ENCODE measurements around the gene PCSK4.
"Not testable (repeated sequence)": the region's sequence is repeated elsewhere in the genome, so short reads cannot be mapped to it uniquely, and the experiment has no call there.

PCSK4 gene

GRCh38 chr19:1521636-1522035, 31.5 kb upstream of the PCSK4 start:
- DNase-seq: no peak

GRCh38 chr19:1520203-1520780, 30.1 kb upstream of the PCSK4 start:
- no peak for DNase-seq

GRCh38 chr19:1519802-1520201, 29.7 kb upstream of the PCSK4 start:
- not testable (repeated sequence) for DNase-seq

GRCh38 chr19:1518471-1518870, 28.3 kb upstream of the PCSK4 start:
- no peak for DNase-seq

- no peak for DNase-seq
Measured at GRCh38 chr19:1516395-1516753, 26.2 kb upstream of the PCSK4 start.

GRCh38 chr19:1514986-1515721, 25.0 kb upstream of the PCSK4 start:
- DNase-seq: no peak

- DNase-seq: no peak
Measured at GRCh38 chr19:1514295-1514661, 24.1 kb upstream of the PCSK4 start.

GRCh38 chr19:1513499-1514294, 23.5 kb upstream of the PCSK4 start:
- no peak for DNase-seq

- no peak for DNase-seq
Measured at GRCh38 chr19:1512671-1513498, 22.7 kb upstream of the PCSK4 start, which contains the start of gene ADAMTSL5. TSS of gene ADAMTSL5 (minus strand) at chr19:1513019. CDS start at chr19:1510943, 2,076 bp downstream.

- DNase-seq: no peak
Measured at GRCh38 chr19:1511318-1512317, 21.5 kb upstream of the PCSK4 start.

GRCh38 chr19:1510807-1511206, 20.7 kb upstream of the PCSK4 start:
- no peak for DNase-seq

- DNase-seq: no peak
Measured at GRCh38 chr19:1510442-1510806, 20.3 kb upstream of the PCSK4 start.

GRCh38 chr19:1509602-1510441, 19.7 kb upstream of the PCSK4 start:
- no peak for DNase-seq

- no peak for DNase-seq
Measured at GRCh38 chr19:1508507-1508856, 18.3 kb upstream of the PCSK4 start.

GRCh38 chr19:1507763-1508506, 17.8 kb upstream of the PCSK4 start:
- peak; percentile 90 for DNase-seq

GRCh38 chr19:1507192-1507660, 17.1 kb upstream of the PCSK4 start:
- no peak for DNase-seq

- no peak for DNase-seq
Measured at GRCh38 chr19:1505991-1506881, 16.1 kb upstream of the PCSK4 start.

GRCh38 chr19:1505012-1505411, 14.9 kb upstream of the PCSK4 start:
- no peak for DNase-seq

Data from NCI-H1105 (cell line).